Ishikawa (cell line): Measurements from ENCODE around the gene PARD3B.

Source experiments
- CEBPB ChIP-seq: IDR thresholded peaks from 2 replicates; pipeline ENCODE4 v1.6.1; 2012
- CREB1 ChIP-seq: IDR thresholded peaks from 2 replicates; pipeline ENCODE4 v1.6.1; 2012; ENCODE audit warnings: low read depth
- EGR1 ChIP-seq: IDR thresholded peaks from 2 replicates; pipeline ENCODE4 v1.6.1; 2012
- EP300 ChIP-seq: IDR thresholded peaks from 2 replicates; pipeline ENCODE4 v1.6.1; 2012; ENCODE audit warnings: borderline replicate concordance
- NFIC ChIP-seq: IDR thresholded peaks from 2 replicates; pipeline ENCODE4 v1.6.1; 2012
- TAF1 ChIP-seq: IDR thresholded peaks from 2 replicates; pipeline ENCODE4 v1.6.1; 2012; ENCODE audit warnings: low read depth, mild to moderate bottlenecking
- TEAD4 ChIP-seq: IDR thresholded peaks from 2 replicates; pipeline ENCODE4 v1.6.1; 2012
- YY1 ChIP-seq: IDR thresholded peaks from 2 replicates; pipeline ENCODE4 v1.6.1; 2012; ENCODE audit warnings: low read depth
- TF ChIP-seq, protein P1 (sequence below): IDR thresholded peaks from 2 replicates; pipeline ENCODE4 v1.6.1; 2012

DNA sequence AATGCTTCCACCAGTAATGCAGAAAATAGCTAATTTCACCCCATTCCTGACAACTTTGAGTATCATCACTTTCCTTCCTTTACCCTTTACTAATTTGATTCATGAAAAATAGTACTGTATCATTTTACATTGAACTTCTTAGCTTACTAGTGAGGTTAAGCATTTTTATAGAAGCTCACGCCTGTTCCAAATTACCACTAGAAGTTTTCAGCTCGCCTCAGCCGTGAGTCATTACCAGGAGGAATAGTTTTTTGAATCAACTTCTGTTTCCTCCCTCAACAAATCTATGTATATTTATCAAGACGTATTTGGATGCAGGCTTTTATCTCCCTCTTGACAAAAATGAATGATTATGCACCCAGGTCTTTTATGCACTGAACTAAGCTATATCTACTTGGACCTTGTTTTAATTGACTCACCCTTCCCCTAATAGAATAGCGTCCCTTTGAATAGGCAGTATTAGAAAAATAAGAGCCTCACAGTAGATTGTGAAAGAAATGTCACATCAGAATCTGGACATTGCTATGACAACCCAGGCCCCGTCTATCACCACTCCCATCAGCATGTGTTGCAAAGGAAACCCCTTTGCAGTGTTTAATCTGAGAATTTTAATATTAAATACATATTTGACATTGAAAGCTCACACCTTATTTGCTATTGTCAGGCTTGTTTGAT is 929.6 kb downstream of the PARD3B start:
- TF ChIP-seq NFIC = no peak
- no peak for TF ChIP-seq CEBPB
- TF ChIP-seq YY1 = no peak
- TF ChIP-seq, protein P1, sequence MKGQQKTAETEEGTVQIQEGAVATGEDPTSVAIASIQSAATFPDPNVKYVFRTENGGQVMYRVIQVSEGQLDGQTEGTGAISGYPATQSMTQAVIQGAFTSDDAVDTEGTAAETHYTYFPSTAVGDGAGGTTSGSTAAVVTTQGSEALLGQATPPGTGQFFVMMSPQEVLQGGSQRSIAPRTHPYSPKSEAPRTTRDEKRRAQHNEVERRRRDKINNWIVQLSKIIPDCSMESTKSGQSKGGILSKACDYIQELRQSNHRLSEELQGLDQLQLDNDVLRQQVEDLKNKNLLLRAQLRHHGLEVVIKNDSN = no peak
- no peak for TF ChIP-seq EP300
- TF ChIP-seq CREB1 = no peak
- no peak for TF ChIP-seq TEAD4
- no peak for TF ChIP-seq EGR1
- TF ChIP-seq TAF1 = no peak
